GM19023 (cell line): ENCODE data around the gene P2RX7.

Experiments used
- ATAC-seq: cut with Tn5 transposase; IDR thresholded peaks from one replicate; pipeline ENCODE4 v1.9.1; 2021; ENCODE audit warnings: mild to moderate bottlenecking, moderate library complexity; ENCODE audit not compliant: unreplicated experiment

The P2RX7 gene

DNA sequence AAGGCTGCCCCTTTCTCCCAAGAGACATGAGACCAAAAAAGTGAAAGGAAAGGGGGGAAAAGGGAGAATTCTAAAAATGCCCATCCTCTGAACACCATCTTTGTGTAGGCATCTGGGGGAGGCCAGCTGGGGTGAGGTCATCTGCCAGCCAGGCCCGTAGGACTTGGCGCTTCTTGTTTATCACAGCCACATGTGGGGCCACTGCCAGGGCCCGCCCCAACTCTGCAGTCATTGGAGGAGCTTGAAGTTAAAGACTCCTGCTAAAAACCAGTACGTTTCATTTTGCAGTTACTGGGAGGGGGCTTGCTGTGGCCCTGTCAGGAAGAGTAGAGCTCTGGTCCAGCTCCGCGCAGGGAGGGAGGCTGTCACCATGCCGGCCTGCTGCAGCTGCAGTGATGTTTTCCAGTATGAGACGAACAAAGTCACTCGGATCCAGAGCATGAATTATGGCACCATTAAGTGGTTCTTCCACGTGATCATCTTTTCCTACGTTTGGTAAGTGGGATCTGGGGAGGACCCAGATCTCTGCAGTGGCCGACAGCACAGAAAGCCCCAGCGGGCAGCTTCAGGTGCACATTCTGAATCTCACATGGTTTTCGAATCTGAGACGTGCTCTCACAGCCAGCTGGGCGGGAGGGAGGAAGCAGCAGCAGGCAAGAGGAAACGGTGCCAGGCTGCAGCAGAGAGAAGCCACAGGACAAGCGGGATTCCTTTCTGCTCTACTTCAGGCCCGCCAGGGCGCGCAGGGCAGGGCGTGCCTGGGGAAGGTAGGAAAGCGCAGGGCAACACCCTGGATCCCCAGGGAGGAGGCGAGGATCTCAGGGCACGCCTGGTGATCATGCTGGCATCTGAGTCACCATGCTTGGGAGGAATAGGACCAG is at the start of gene P2RX7:
Gene P2RX7 (plus strand): TSS at position 276 of the 881 bp plus-strand sequence. CDS start 95 bp downstream, at position 371.
- no peak for ATAC-seq

DNA sequence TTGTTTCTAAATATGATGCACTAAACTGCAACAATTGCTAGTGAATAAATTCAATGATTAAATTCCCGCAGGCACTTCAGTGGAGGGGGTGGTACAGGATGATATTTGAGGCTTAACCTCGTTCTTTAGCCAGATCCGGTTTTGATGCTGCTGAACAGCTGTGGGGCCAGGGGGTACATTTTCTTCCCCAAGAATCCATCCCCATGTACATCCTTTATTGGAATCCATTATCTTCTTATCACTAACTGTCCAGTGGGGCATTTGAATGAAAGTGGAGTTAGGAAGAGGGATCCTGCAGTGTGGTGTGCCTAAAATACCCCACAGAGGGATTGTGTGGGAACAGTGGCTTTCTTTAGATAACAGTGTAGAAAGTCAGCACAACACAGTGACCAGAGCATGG is 48.4 kb upstream of the P2RX7 start:
- no peak for ATAC-seq

DNA sequence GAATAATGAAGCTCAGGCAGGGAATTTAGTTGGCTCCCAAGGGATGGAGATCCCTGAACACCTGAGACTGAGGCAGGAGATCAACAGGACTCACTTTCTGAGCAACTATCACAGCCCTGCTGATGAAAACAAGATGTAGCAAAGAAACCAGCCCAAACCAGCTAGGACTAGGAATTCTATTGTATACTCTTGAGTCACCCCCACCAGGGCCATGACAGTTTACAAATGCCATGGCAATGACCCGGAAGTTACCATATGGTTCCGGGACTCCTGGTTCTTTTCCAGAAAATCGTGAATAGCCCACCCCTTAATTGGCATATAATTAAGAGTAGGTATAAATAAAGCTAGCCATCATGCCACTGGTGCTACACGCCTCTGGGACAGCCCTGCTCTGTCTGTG is 47.6 kb upstream of the P2RX7 start:
- no peak for ATAC-seq

DNA sequence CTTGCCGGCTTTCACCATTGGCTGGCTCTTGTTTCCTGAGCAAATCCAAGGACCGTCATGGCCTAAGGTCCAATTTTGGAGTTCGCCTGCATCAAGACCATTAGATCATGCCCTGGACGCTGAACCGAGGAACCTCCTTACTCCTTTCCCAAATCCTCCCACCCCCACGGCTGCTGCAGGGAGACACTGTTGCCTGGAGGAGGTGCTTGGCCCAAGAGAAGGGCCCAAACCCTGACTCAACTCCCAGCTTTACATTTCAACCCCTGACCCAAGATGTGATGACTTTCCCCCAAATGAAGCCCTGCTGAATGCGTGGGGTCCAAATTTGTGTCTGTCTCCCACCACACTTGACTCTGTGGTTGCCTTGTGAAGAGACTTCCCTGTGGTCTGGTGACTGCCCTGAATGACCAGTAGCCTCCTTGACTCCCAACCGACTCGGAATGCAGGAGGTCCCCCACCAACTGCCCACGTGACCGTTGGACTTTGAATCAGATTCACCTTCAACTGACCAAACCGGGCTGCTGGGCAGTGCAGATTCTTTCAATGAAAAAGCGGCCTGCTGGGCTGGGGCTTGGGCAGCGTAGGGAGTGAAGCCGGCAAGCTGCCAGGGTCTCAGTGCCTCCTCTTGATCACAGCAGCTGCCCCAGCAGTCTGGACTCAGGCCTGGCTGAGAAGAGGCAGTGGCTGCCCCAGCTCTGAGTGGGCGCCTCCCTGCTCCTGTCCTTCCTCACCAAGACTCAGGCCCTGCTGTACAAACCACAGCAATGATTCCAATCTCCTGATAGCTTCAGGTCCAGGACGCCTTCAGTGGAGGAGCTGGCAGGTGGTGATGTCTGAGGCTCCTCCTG is 46.9 kb upstream of the P2RX7 start:
- no peak for ATAC-seq

DNA sequence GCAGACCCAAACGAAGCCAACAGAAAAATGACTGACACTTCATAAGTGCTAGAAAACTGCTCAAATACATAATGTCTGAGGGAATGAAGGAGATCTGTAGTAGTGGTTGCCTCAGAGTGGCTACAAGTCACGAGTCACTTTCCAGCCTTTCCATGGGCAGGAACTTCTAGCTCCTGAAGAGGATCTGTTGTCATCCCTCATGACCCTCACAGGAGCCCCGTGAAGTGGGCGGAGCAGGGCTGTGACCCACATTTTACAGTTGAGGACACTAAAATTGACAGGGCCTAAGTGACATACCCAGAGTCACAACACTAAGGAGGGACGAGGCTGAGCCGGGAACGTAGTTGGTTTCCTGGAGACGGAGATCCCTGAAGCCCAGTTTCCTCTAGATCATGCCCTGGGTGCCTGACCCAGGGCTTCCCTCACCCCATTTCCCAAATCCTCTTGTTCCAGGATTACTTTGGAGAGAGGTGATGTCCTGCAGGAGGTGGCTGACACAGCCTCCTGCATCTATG is 45.8 kb upstream of the P2RX7 start:
- ATAC-seq, result no peak

DNA sequence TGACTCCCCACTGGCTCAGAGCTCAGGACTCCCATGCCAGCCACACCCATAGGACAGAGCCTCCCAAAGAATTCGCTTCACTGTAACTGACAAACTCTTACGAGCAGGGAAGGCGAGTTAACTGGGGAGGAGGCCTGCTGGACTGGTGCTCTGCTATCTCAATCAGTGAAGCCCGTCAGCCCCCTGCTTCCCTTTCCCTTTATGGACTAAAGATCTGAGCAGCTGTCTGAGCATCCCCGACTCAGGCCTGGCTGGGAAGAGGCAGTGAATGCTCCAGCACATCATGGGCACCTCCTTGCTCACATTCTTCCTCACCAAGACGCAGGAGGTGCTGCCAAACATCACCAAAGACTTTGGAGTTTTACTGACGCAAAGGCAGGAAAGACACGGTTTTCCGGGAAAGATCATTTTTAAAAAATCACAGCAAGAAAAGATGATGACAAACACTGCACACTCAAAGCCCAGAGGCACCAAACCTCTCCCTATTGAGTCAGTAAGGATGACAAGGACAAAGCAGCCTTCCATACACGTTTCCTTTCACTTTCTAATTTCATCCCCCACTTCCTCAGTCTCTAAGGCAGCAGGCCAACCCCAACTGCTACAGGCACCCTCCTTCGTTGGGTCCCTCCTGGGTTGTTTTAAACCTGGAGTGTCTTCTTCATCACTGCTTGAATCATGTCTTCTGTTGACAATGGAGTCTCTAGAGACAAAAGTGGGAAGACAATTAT is 45.0 kb upstream of the P2RX7 start:
- no peak for ATAC-seq

DNA sequence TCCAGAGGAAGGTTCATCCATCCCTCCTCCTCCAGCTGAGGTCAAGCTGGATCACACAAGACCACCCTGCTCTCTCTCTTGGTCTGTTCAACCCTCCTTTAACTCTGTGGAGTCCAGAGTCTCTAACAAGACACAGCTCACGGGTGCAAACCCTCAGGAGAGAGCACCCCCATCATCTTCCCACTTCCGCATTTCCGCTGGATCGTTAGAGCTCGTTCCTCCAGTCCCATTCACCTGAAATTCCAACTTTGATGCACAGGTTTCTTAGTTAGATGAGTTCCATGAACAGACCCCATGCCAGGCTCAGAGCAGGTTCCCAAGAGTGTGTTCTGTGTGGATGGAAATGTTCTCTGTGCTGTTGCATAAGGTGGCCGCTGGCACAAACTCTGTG is 44.5 kb upstream of the P2RX7 start:
- ATAC-seq, result no peak

DNA sequence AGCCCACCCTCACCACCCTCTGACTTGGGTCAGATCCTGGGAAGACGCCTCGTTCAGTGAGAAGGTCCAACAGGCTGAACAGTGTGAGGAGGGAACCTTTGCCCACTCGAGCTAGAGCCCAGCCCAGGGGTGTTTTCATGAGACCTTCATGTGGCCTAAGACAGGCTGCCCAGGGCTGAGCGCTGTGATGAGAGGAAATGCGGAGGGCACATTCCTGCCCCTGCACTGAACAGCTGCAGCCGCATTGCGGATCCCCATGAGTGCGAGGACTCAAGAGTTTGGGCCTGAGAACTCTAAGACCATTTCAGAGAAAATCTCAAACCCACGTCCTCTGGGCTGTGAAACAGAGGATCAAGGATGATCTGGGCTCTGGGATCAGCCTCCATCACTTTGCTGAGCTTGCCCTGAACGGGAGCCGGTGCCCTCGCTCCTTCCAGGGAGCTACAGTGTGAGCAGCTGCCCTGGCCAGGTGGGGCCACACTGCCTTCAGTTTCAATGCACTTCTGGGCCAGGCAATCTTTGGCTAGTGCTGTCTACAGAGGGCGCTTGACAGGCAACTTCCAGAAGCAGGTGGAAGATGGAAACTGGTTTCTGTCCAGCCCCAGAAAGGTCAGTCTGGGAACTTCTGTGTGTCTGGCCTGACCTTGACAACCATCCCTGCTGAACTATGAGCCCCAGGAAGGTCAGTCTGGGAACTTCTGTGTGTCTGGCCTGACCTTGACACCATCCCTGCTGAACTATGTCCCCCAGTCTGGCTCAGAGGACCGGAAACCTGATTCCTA is 43.5 kb upstream of the P2RX7 start:
- ATAC-seq, result no peak

DNA sequence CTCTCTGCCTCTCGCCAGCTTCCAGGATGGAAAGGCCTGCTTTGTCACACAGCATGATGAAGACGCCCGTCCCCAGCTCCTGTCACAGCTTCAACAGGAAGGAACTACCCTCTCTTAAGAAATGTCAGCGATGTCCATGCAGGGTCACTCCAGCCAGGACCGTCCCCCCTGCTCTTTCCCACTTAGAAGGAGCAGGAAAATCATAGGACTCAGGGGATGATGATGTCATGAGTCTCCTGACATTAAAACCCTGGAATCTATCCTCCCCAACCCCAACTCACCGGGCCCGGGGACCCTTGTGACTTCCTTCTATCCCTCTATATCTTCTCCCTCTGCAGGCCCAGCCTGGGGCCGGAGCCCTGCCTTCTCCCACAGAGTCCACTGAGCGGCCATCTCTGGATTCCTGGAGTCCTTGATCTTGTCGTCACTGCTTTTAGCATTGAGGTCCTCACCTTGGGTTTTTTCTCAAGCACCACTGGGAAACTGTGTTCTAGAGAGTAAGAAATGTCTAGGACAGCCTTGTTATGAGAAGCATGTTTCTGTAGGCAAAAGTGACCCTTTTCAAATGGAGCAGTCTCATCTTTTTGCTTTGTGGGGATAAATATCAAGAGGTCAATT is 42.8 kb upstream of the P2RX7 start:
- ATAC-seq, result no peak

DNA sequence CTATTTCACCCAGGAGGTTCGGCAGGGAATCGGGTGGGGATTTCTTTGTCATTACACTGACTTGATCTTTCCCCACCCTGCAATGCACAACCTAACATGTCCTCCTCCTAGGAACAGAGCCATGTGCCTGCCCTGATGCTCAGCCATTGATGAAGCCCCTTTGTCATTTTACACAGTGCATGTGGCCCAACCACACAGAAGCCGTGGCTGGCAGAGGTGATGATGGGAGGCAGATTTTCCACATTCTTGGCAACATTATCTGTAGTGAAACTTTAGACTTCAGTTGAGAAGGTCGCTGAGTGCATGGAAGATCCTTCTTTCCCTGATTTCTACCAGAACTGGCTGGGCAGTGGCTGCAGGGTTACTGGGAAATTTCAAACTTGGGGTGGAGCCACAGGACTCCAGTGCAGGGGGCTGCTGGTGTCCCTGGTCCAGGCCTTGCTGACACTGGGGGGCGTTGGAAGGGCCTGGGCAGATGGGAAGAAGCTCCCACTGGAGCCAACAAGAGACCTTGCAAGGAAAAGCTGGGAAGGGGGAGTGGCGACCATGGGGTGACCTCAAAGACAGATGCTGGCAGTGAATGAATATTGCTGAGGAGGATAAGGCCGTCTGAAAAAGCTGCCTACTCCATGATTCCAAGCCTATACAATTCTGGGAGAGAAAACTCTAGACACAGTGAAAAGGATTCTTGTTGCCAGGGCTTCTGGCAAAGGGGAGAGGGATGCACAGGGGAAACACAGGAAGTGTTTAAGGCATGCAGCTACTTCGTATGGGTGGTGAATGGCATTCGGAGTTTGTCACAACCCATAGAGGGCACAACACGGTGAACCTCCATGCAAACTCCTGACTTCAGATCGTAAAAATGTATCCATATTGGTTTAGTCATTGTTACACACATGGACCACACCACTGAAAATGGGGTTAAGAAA is 41.8 kb upstream of the P2RX7 start:
- ATAC-seq, result no peak

DNA sequence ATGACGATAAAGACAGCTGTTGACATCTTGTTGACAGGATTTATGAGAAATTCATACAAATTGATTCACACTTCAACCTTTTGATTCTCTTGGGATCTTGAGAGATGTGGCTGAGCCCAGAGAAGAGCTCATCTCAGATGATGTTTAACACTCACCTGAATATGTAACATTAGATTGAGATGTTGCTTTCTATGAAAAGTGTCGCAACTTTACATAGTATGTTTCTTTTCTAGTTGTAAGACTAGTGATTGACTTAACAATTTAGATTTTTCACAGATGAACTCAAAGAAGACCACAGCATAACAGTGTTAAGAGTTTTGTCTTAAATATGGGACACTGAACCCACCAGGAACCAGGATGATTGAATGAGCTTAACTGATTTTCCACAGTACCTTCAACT is 40.6 kb upstream of the P2RX7 start:
- ATAC-seq, result no peak

DNA sequence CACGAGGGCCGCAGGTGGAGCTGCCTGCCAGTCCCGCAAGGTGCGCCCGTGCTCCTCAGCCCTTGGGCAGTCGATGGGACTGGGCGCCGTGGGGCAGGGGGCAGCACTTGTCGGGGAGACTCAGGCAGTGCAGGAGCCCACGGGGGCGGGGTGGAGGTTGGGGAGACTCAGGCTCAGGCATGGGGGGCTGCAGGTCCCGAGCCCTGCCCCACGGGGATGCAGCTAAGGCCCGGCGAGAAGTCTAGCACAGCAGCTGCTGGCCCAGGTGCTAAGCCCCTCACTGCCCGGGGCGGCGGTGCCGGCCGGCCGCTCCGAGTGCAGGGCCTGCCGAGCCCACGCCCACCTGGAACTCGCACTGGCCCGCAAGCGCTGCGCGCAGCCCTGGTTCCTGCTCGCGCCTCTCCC is 39.2 kb upstream of the P2RX7 start:
- ATAC-seq, result no peak

DNA sequence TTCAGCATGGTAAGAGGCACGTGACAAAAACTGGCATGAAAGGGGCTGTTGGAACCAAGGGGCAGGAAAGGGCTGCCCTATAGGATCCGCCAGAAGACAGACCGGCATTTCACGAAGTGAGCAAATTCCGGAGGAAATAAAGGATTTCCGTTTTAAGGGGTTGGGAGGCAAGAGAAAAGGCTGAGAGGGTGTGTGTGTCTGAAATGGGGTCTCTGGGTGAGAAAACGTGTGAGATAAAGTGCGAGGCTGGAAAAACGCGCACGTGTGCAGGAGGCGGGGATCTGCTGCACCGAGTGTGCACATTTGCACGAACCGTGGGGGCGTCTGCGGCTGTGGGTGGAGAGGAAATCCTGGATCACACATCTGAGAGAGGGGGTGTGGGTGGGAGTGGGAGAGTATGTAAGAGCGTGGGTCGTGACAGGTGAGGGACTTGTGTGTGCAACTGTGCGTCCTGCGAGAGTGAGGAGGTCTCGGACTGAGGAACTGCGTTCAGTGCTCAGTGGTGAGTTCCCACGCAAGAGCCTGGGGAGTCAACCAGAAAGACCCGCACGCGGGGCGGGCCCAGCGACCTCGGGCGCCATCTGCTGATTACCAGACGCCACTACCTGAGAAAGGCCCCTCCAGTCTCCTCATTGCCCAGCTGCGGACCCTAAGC is 37.0 kb upstream of the P2RX7 start:
- peak; percentile 52 for ATAC-seq

DNA sequence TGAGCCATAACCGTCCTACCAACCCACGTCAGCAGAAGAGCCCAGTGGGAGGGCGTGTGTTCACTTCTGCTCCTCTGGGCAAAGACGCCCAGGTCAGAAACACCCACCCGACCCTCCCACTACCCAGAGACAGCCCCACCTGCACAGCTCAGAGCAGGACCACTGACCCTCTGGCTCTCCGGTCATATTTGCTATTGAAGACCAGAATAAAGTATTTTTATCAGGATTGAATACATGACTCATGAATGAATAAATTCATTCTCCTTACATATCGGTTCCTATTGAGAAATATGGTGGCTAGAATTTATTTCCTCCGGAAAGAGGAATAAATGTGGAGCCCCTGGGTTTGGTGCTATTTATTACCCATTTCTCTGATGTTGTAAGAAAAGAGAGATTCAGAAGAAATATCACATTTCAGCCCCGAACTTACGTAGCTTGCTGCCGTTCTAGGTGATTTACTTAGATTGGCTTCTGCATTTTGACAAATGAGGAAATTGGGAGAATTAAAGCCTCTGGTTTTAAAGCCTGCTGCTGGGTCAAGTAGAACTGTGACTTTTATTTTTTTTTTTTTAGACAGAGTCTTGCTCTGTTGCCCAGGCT is 36.4 kb upstream of the P2RX7 start:
- ATAC-seq, result no peak

DNA sequence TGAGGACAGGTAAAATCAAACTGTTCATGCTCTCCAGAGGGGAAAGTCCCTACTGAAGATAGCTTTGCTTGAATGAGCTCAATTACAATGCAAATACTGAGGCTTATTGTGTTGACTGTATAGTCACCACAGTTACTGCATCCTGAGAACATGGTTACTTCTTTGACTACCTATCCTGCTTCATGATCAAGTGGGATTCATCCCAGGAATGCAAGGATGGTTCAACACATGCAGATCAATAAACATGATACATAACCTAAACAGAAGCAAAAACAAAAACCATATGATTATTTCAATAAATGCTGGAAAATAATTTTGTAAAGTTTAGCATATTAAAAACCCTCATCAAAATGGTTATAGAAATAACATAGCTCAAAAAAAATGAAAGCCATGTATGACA is 32.9 kb upstream of the P2RX7 start:
- no peak for ATAC-seq

DNA sequence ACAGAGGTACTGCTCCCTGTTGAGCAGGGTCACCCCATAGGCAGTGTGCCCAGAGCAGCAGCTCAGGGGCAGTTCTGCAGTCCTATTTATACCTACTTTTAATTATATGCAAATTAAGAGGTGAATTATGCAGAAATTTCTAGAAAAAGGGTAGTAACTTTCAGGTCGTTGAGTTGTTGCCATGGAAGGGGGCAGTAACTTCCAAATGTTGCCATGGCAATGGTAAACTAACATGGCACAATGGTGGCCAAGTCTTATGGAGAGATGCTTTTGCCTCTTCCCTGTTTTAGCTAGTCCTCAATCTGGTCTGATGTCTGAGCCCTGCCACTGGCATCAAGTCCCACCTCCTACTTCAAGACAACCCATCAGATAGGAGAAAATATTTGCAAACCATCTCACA is 30.4 kb upstream of the P2RX7 start:
- ATAC-seq, result no peak

DNA sequence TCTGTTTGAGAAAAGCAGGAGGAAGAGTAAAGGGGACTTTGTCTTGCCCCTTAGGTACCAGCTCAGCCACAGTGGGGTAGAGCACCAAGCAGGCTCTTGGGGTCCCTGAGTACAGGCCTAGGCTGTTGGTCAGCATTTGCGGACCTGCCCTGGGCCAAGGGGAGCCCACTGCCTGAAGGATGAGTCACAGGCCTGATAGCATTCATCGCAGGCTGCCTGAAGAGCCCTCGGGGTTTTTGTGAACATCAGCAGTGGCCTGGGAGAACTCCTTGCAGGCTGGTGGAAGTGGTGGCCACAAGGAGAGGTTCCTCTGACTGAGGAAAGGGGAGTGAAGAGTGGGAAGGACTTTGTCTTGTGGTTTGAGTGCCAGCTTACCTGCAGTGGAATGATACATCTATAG is 25.0 kb upstream of the P2RX7 start:
- no peak for ATAC-seq

DNA sequence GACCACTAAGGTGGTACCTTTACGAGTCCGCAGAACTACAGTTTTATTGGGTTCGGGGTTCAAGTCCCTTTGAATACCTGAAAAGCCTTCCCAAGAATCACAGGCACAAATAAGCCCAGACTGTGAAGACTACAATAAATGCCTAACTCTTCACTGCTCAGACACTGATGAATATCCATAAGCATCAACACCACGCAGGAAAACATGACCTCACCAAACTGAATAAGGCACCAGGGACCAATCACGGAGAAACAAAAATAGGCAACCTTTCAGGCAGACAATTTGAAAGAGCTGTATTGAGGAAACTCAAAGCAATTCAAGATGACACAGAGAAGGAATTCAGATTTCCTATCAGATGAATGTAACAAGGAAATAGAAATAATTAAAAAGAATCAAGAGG is 24.2 kb upstream of the P2RX7 start:
- ATAC-seq, result no peak
